ENCODE results near the gene RAB38.

Gene RAB38

GRCh38 chr11:88164806-88165585, 10.2 kb downstream of the RAB38 start:
- TF ChIP-seq CTCF (IDR thresholded peaks at IDR 0.05; ENCODE audit: low read depth, low read length, missing control alignments) = no peak
- no peak overlapping the region for H3K4me3 ChIP-seq (ENCODE audit: low read depth, low read length)
- DNase-seq (ENCODE audit: low read depth) = no peak
- in situ Hi-C loops (cut with HindIII; ENCODE audit: low sequenced_read_pairs) = no loop called here

- in situ Hi-C loops (cut with HindIII; ENCODE audit: low sequenced_read_pairs) = no loop called here
- no peak for TF ChIP-seq CTCF (IDR thresholded peaks at IDR 0.05; ENCODE audit: low read depth, low read length, missing control alignments)
- no peak overlapping the region for H3K4me3 ChIP-seq (ENCODE audit: low read depth, low read length)
- no peak for DNase-seq (ENCODE audit: low read depth)
Measured at GRCh38 chr11:88164320-88164719, 10.9 kb downstream of the RAB38 start.

GRCh38 chr11:88158081-88158480, 17.2 kb downstream of the RAB38 start:
- H3K4me3 ChIP-seq (ENCODE audit: low read depth, low read length) = no peak overlapping the region
- TF ChIP-seq CTCF (IDR thresholded peaks at IDR 0.05; ENCODE audit: low read depth, low read length, missing control alignments) = no peak
- in situ Hi-C loops (cut with HindIII; ENCODE audit: low sequenced_read_pairs) = no loop called here
- DNase-seq (ENCODE audit: low read depth) = no peak

- TF ChIP-seq CTCF (IDR thresholded peaks at IDR 0.05; ENCODE audit: low read depth, low read length, missing control alignments) = no peak
- DNase-seq (ENCODE audit: low read depth) = no peak
- H3K4me3 ChIP-seq (ENCODE audit: low read depth, low read length) = no peak overlapping the region
- in situ Hi-C loops (cut with HindIII; ENCODE audit: low sequenced_read_pairs) = no loop called here
Measured at GRCh38 chr11:88157370-88157769, 17.9 kb downstream of the RAB38 start.

GRCh38 chr11:88152381-88152780, 22.9 kb downstream of the RAB38 start:
- in situ Hi-C loops (cut with HindIII; ENCODE audit: low sequenced_read_pairs) = no loop called here
- H3K4me3 ChIP-seq (ENCODE audit: low read depth, low read length) = no peak overlapping the region

GRCh38 chr11:88151709-88152265, 23.5 kb downstream of the RAB38 start:
- no peak for TF ChIP-seq CTCF (IDR thresholded peaks at IDR 0.05; ENCODE audit: low read depth, low read length, missing control alignments)
- no peak for DNase-seq (ENCODE audit: low read depth)
- H3K4me3 ChIP-seq (ENCODE audit: low read depth, low read length) = no peak overlapping the region
- in situ Hi-C loops (cut with HindIII; ENCODE audit: low sequenced_read_pairs) = no loop called here

More at GRCh38 chr11:88152381-88152780, 22.9 kb downstream of the RAB38 start:
- DNase-seq (ENCODE audit: low read depth) = no peak
- no peak for TF ChIP-seq CTCF (IDR thresholded peaks at IDR 0.05; ENCODE audit: low read depth, low read length, missing control alignments)

All from astrocyte of the cerebellum (primary cell).